Left lobe of liver (tissue), 2 donors: Measurements from ENCODE around the gene DACH1. TPM values are rescaled to one million over a fixed set of nuclear protein-coding genes. Genes with fewer than 3 reads are reported as not detected.
"Not testable (repeated sequence)": the region's sequence is repeated elsewhere in the genome, so short reads cannot be mapped to it uniquely, and the experiment has no call there.

Source experiments
- ATAC-seq: fragments of 200-7000 bp; cut with Tn5 transposase; one replicate; pipeline ENCODE4 v1.9.1; 2020; ENCODE audit warnings: mild to moderate bottlenecking, moderate library complexity
- DNase-seq: peaks from one replicate; pipeline ENCODE4 v3.0.0-alpha.2; 2020; ENCODE audit warnings: low spot score
- total RNA-seq: library from RNA; stranded (reverse); gene quantifications from one replicate; pipeline ENCODE4 v1.2.1, GENCODE V29; 2021
- donor health status: DM: no; HTN: no; CAD: no; lungs with moderate emphysema.
- donor health status: DM: no; HTN: yes; CAD: no.

DACH1 gene
- total RNA-seq, 1 donor from 2014 or later, result 1.2 TPM

GRCh38 chr13:71785361-71785760 is 81.6 kb downstream of the DACH1 start:
- ATAC-seq (no peak), DNase-seq (no peak)

GRCh38 chr13:71780546-71780945 is 86.5 kb downstream of the DACH1 start:
- ATAC-seq (no peak), DNase-seq (no peak)

- DNase-seq, ATAC-seq: not testable (repeated sequence)
Observed at GRCh38 chr13:71778998-71779397, 88.0 kb downstream of the DACH1 start.

GRCh38 chr13:71775966-71776365 is 91.0 kb downstream of the DACH1 start:
- DNase-seq (no peak), ATAC-seq (no peak)

GRCh38 chr13:71774863-71775262 is 92.1 kb downstream of the DACH1 start:
- no peak for DNase-seq
- ATAC-seq, result no peak

GRCh38 chr13:71773531-71773930 is 93.5 kb downstream of the DACH1 start:
- no peak for DNase-seq
- ATAC-seq, result no peak

GRCh38 chr13:71772361-71772760 is 94.6 kb downstream of the DACH1 start:
- no peak for ATAC-seq
- no peak for DNase-seq

GRCh38 chr13:71771144-71771543 is 95.9 kb downstream of the DACH1 start:
- DNase-seq, result no peak
- no peak for ATAC-seq

GRCh38 chr13:71770710-71771109 is 96.3 kb downstream of the DACH1 start:
- ATAC-seq (no peak), DNase-seq (no peak)

- no peak for ATAC-seq
Observed at GRCh38 chr13:71768881-71769280, 98.1 kb downstream of the DACH1 start.

GRCh38 chr13:71759651-71760511 is 107.1 kb downstream of the DACH1 start:
- DNase-seq, result no peak
- ATAC-seq, result no peak

More at GRCh38 chr13:71768881-71769280, 98.1 kb downstream of the DACH1 start:
- DNase-seq, result no peak

- no peak for DNase-seq
Observed at GRCh38 chr13:71758828-71759227, 108.2 kb downstream of the DACH1 start.

GRCh38 chr13:71754407-71754974 is 112.5 kb downstream of the DACH1 start:
- DNase-seq (no peak), ATAC-seq (no peak)

More at GRCh38 chr13:71758828-71759227, 108.2 kb downstream of the DACH1 start:
- ATAC-seq, result no peak

- no peak for DNase-seq
- no peak for ATAC-seq
Observed at GRCh38 chr13:71752775-71753513, 114.1 kb downstream of the DACH1 start.

- DNase-seq (no peak), ATAC-seq (no peak)
Observed at GRCh38 chr13:71751073-71751472, 115.9 kb downstream of the DACH1 start.

GRCh38 chr13:71730267-71730666 is 136.7 kb downstream of the DACH1 start:
- no peak for DNase-seq
- no peak for ATAC-seq

- ATAC-seq (no peak), DNase-seq (no peak)
Observed at GRCh38 chr13:71729441-71729840, 137.6 kb downstream of the DACH1 start.

- ATAC-seq, result no peak
Observed at GRCh38 chr13:71727662-71728061, 139.3 kb downstream of the DACH1 start.

GRCh38 chr13:71727042-71727441 is 140.0 kb downstream of the DACH1 start:
- DNase-seq, result no peak
- no peak for ATAC-seq

More at GRCh38 chr13:71727662-71728061, 139.3 kb downstream of the DACH1 start:
- DNase-seq, result no peak

- ATAC-seq (no peak), DNase-seq (no peak)
Observed at GRCh38 chr13:71722206-71722605, 144.8 kb downstream of the DACH1 start.

GRCh38 chr13:71721104-71721503 is 145.9 kb downstream of the DACH1 start:
- ATAC-seq (no peak), DNase-seq (no peak)

GRCh38 chr13:71718931-71719330 is 148.1 kb downstream of the DACH1 start:
- no peak for ATAC-seq

More at GRCh38 chr13:71718931-71719330, 148.1 kb downstream of the DACH1 start:
- DNase-seq, result no peak
